CD4-positive, alpha-beta T cell treated with Interleukin-6 for 4 hours (primary cell): Measurements from ENCODE around the gene CSRP3.

ENCODE experiments used
- DNase-seq: peaks from one replicate; pipeline ENCODE4 v3.0.0-alpha.2; 2020; ENCODE audit warnings: mixed read lengths

Gene CSRP3

DNA sequence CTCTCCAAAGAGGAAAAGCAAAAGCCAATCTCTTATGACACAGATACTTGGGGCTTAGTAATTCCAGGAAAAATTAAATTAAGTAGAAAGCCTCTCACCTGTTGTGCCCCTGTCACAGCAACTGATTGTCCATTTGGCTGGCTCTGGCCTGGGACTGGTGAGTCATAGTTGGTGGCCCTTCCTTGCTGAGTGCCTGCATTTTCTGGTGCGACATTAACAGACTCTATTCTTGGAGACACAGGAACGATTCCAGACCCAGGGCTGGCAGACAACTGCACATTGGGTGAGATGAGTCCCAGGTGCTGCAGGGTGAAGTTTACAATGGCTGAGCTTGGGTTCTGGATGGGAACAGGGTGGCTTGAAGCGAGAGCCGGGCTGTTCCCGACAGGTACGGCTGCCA lies 23.3 kb upstream of the CSRP3 start:
- no peak for DNase-seq

- DNase-seq: no peak
These were observed 19.3 kb upstream of the CSRP3 start for GRCh38 chr11:19220903-19221724.

DNA sequence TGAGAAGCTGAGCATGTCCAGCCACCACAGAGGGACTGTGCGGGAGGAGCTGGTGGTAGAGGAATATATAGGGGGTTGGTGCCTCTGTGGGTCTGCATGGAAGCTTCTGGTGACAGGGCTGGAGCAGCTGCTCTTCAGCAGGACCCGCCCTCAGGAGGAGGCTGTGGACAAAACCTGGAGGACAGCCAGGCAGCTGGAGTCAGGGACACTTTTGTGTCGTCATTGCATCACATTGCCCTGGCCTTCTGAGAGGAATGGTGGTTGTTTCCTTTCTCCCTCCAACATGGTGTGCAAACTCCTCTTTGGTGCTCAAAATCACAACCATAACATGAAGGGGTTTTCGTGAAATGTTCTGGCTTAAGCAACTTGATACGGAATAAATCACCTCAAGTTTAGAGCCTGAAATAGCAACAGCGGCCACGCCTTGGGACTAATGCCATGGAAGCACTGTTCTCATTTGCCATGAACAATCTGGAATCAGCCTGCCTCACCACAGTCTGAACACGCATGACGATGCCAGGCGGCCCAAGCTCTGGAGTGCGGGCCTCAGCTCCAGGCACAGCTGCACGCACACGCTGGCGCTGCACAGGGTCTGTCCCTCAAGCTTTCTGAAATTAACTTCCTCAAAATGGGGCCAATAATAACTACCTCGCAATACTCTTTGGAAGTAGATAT lies 17.1 kb upstream of the CSRP3 start:
- DNase-seq: no peak

GRCh38 chr11:19218216-19218615 lies 16.4 kb upstream of the CSRP3 start:
- no peak for DNase-seq

DNA sequence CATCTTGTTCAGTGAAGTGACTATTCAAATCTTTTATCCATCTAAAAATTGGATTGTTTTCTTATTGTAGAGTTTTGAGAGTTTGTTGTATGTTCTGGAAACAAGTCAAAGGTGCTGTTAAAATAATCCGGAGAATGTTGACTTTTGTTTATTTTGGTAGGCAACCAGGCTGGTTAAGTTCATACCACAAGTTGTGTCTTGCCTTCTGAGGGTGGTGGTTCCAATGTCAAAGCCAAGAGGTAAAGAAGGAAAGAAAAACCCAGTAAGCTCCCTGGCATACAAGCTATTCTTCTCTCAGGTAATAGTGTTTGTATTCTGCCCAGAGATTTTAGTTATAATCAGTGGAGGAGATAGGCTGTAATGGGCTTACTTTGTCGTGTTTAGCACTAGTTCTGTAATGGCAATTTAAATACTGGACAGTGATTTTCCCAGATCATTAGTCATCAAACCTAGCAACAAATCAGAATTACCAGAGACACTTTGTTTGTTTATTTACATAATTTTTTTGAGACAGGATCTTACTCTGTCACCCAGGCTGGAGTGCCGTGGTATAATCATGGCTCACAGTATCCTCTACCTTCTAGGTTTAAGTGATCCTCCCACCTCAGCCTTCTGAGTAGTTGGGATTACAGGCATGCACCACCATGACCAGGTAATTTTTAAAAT lies 15.1 kb upstream of the CSRP3 start:
- DNase-seq: no peak

DNA sequence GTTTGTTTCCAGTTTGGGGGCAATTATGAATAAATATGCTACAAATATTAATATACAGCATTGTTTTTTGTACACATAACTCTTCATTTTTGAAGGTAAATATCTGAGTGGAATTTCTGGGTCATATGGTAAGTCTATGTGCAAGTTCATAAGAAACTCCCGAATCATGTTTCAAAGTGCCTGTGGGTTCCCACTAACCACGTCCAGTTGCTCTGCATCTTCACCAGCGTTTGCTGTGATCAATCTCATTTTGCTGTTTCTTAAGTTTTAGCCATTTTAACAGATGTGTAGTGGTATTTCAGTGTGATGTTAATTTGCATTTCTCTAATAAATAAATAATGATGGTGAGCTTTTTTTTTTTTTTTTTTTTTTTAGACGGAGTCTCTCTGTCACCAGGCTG lies 14.2 kb upstream of the CSRP3 start:
- no peak for DNase-seq

- no peak for DNase-seq
These were observed 8.0 kb upstream of the CSRP3 start for GRCh38 chr11:19209617-19210370.

GRCh38 chr11:19208959-19209546 lies 7.3 kb upstream of the CSRP3 start:
- no peak for DNase-seq

DNA sequence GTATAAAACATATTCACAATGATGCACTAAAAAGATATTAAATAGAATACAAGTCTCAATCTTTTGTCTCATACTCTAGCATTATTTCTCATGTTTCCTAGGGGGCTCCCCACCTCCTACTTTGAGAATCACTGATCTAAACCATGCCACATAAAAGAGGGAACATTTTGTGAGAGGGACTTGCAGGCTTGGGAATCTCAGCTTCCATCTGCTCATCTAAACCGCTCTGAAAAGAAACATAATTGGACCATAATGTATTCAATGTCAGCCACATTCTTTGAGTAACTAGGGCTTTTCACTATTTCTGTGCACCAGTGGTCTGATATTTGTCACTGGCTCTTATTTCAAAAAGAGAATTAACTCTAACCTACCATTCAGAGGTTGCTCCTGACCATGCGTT lies 6.4 kb upstream of the CSRP3 start:
- no peak for DNase-seq

DNA sequence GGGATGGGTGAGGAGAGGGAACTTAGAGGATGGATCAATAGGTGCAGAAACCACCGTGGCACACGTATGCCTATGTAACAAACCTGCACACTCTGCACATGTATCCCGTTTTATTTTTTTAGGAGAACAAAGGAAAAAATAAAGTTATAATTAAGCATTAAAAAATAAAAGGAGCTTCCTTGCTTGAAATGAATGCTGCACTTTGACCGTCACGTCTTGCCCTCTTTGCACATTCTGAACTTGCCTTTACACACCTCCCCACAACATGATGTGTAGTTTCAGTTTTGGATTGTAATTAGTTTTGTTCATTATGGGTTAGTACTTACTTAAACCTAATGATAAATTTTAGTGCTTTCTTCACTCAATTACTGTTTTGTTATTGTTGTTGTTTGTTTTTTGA lies 3.1 kb upstream of the CSRP3 start:
- DNase-seq: no peak

- DNase-seq: no peak
These were observed 1.2 kb downstream of the CSRP3 start for GRCh38 chr11:19200410-19201201.

GRCh38 chr11:19199771-19200170 lies 2.0 kb downstream of the CSRP3 start:
- no peak for DNase-seq

DNA sequence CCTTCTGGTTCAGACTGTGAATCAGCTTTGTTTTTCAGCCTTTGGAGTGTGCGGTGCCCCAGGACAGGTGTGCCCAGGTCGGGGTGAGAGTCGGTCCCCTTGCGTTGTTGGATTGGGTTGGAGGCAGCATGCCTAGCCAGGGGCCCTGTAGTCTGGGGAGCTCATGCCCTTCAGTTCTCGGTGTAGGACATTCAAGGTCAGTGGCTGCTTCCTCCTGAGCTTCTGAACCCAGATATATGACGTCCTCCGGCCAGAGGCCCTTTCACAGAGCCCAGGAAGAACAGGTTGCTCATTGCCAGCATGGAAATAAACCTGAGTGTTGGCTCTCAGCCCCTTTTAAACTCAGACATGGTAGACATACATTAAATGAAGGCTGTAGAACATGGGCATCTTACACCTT lies 2.7 kb downstream of the CSRP3 start:
- no peak for DNase-seq

DNA sequence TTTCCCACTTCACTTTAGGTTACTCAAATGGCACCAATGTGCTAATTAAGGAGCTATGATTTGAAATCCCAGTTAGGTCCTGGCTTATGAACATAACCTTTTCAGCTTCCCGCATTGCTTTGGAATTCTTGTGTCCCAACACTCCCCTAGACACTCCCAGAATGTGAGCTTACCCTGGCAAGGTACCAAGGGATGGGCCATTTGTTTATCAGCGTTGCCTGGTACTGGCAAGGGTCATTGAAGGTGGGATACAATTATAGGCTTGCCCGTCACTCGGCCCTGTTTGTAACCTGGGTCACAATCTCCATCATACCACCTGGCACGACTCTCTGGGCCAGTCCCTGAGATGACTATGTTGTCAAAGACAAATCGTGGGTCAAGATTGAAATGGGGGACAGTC lies 5.4 kb downstream of the CSRP3 start:
- DNase-seq: no peak

DNA sequence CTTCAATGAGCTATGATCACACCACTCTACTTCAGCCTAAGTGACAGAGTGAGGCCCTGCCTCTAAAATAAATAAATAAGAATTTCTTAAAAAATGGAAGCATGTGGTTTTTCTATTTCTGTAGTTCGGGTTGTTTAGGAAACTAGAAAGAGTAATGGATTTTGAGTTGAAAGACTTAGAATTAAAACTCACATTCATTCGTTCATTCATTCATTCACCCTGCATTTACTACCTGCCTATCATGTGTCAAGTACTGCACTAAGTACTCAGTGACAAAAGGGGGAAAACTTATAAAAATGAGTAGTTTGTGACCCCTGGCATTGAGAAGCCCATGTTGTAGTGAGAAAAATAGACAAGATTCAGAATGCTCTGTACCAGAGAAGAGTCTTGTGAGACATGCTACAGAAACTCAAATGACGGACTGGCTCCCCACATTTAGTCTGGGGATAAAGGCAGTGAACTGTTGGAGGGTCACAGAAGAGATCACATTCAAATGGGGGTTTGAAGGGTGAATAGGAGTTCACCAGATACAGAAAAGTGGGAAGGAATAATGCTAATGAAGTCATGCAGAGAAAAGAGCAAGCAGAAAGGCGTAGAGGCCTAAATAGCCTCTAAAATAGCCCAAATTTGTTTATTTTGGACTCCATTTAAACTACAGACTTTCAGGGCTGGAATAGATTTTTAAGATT lies 7.0 kb downstream of the CSRP3 start:
- DNase-seq: no peak

DNA sequence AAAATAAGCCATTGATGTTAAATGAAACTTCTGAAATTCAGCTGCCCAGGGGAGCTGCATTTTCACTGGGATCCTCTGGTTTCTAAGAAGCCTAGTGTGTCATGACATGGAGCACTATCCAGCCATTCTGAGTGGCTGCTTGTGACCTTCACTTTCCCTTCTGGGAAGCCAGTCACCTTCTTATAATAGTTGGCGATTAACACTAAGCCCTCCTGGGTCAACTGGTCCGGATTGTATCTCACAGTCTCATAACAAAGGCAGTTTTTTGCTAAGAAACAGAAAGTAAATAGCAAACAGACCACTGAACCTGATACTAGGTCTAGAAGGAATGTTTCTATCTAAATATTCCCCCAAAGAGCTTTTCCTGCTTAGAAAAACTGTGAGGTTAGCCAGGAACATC lies 7.9 kb downstream of the CSRP3 start:
- DNase-seq: no peak

DNA sequence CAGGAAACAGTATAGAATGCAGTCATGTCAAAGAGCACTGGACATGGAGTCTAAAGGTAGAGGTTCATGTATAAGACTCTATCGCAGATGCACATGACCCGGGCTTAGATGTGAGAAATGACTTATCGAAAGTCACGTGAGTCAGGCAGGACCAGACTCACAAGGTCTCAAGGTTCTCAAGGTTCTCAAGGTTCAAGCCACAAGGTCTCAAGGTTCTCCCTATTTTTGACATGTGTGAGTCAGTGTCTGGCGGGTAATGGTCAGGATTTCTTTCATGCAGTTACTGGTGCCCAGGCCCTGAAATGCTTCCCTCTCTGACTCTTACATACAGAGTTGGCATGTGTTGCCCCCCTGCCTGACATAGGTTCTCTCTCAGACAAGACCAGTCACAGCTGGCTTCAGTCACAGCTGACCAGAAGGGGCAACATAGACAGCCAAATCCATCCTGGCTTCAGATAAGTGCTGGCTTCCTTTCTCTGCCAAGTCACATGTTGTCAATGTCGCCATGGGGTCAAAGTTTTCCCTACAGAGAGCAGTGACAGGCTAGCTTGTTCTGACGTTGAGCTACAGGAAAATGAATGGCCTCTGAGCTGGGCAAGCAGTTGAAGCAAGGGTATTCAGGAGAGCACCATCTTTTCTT lies 10.1 kb downstream of the CSRP3 start:
- no peak for DNase-seq

GRCh38 chr11:19187833-19188258 lies 13.9 kb downstream of the CSRP3 start:
- DNase-seq: no peak

GRCh38 chr11:19187114-19187832 lies 14.5 kb downstream of the CSRP3 start:
- DNase-seq: no peak

- no peak for DNase-seq
These were observed 16.2 kb downstream of the CSRP3 start for GRCh38 chr11:19185516-19186052.
